Keratinocyte (primary cell): Measurements from ENCODE around the gene MANEAL.

Source experiments
- EZH2 ChIP-seq: IDR thresholded peaks from one replicate; pipeline ENCODE4 v1.6.1; 2012; ENCODE audit warnings: inconsistent platforms, mild to moderate bottlenecking, low read length, moderate library complexity
- TF ChIP-seq, protein P1 (sequence below), 3 experiments: IDR thresholded peaks in 1 of 3; conservative IDR thresholded peaks in 1 of 3; optimal IDR thresholded peaks in 1 of 3; 2 replicates in 2 of 3; 3 replicates in 1 of 3; pipeline versions ENCODE3 to v1.5.1; 2011; ENCODE audit warnings: low read length in 3 of 3, mild to moderate bottlenecking in 3 of 3, moderate library complexity in 2 of 3, control low read depth in 1 of 3, inconsistent platforms in 1 of 3; ENCODE audit not compliant: insufficient read depth in 2 of 3; ENCODE audit errors: extremely low read depth in 1 of 3

DNA sequence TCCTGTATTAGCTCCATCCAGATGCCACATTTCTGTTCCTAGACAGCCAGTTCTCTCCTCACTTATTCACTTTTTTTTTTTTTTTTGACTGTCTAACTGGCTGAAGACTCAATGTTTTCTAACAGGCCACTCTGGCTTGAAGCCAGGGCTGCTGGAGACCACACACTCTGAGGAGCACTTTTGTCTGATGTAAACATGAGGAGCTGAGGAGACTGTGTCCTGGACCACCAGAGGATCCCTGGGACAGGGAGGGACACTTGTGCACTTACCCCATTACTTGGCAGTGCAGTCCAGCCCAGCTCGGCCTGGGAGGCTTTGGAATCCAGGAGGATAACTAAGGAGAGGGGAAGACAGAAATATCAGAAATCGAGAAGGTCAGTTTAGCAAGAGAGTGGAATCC lies 31.1 kb upstream of the MANEAL start:
- TF ChIP-seq, protein P1, sequence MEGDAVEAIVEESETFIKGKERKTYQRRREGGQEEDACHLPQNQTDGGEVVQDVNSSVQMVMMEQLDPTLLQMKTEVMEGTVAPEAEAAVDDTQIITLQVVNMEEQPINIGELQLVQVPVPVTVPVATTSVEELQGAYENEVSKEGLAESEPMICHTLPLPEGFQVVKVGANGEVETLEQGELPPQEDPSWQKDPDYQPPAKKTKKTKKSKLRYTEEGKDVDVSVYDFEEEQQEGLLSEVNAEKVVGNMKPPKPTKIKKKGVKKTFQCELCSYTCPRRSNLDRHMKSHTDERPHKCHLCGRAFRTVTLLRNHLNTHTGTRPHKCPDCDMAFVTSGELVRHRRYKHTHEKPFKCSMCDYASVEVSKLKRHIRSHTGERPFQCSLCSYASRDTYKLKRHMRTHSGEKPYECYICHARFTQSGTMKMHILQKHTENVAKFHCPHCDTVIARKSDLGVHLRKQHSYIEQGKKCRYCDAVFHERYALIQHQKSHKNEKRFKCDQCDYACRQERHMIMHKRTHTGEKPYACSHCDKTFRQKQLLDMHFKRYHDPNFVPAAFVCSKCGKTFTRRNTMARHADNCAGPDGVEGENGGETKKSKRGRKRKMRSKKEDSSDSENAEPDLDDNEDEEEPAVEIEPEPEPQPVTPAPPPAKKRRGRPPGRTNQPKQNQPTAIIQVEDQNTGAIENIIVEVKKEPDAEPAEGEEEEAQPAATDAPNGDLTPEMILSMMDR (optimal IDR thresholded peaks at IDR 0.05 in 1 of 3, IDR thresholded peaks at IDR 0.05 in 1 of 3, conservative IDR thresholded peaks at IDR 0.05 in 1 of 3; ENCODE audit: extremely low read depth in 1 of 3, insufficient read depth in 2 of 3, low read length in 3 of 3), result no peak
- TF ChIP-seq EZH2, result no peak
